OCI-LY1 (cell line): ENCODE measurements around the gene ADD2.

Experiments used
- H2AFZ ChIP-seq: fragments of 200-600 bp; sonication (generic), shearing (Covaris generic); 2 replicates; pipeline ENCODE4 v1.6.0; 2014; ENCODE audit warnings: antibody characterized with exemption, mild to moderate bottlenecking, low read length
- H3F3A ChIP-seq: fragments of 200-600 bp; sonication (generic), shearing (Covaris generic); 2 replicates; pipeline ENCODE4 v1.6.0; 2014; ENCODE audit warnings: mild to moderate bottlenecking, antibody characterized with exemption, low read length, moderate library complexity; ENCODE audit not compliant: insufficient read depth
- H3K27ac ChIP-seq: fragments of 200-600 bp; sonication (generic); 2 replicates; pipeline ENCODE4 v1.5.1; 2014; ENCODE audit warnings: low read length, mixed run types, mild to moderate bottlenecking, low read depth; ENCODE audit not compliant: poor library complexity, severe bottlenecking
- H3K27me3 ChIP-seq: fragments of 200-600 bp; sonication (generic); 2 replicates; pipeline ENCODE4 v1.6.0; 2014; ENCODE audit warnings: antibody characterized with exemption, mild to moderate bottlenecking, low read length, moderate library complexity; ENCODE audit not compliant: insufficient read depth
- H3K36me3 ChIP-seq: fragments of 200-600 bp; sonication (generic); 2 replicates; pipeline ENCODE4 v1.6.1; 2014; ENCODE audit warnings: mild to moderate bottlenecking, antibody characterized with exemption, low read length, moderate library complexity, mixed read lengths; ENCODE audit not compliant: insufficient read depth
- H3K4me1 ChIP-seq: fragments of 200-600 bp; sonication (generic); 2 replicates; pipeline ENCODE4 v1.5.1; 2014; ENCODE audit warnings: mild to moderate bottlenecking, low read length, moderate library complexity; ENCODE audit not compliant: insufficient read depth, severe bottlenecking
- H3K4me2 ChIP-seq: fragments of 200-600 bp; sonication (generic), shearing (Covaris generic); 2 replicates; pipeline ENCODE4 v1.6.1; 2014; ENCODE audit warnings: low read length
- H3K4me3 ChIP-seq: fragments of 200-600 bp; sonication (generic); 2 replicates; pipeline ENCODE4 v1.5.1; 2014; ENCODE audit warnings: low read length, low read depth, mild to moderate bottlenecking, mixed read lengths; ENCODE audit not compliant: poor library complexity, severe bottlenecking
- H3K79me2 ChIP-seq: fragments of 200-600 bp; shearing (Covaris generic); 2 replicates; pipeline ENCODE4 v1.6.1; 2016; ENCODE audit warnings: mixed run types, low read length, mixed read lengths; ENCODE audit not compliant: insufficient read depth
- H3K9ac ChIP-seq: fragments of 200-600 bp; sonication (generic), shearing (Covaris generic); 2 replicates; pipeline ENCODE4 v1.6.1; 2014; ENCODE audit warnings: mild to moderate bottlenecking, low read length, mixed read lengths
- H3K9me2 ChIP-seq: fragments of 200-600 bp; sonication (generic), shearing (Covaris generic); 2 replicates; pipeline ENCODE4 v1.6.1; 2014; ENCODE audit warnings: low read depth, mild to moderate bottlenecking, low read length, mixed read lengths
- H3K9me3 ChIP-seq: fragments of 200-600 bp; shearing (Covaris generic); 2 replicates; pipeline ENCODE4 v1.6.1; 2014; ENCODE audit warnings: low read length, mixed read lengths
- H4K20me1 ChIP-seq: fragments of 200-600 bp; sonication (generic), shearing (Covaris generic); 2 replicates; pipeline ENCODE4 v1.6.0; 2016; ENCODE audit warnings: mild to moderate bottlenecking, low read length; ENCODE audit not compliant: insufficient read depth
- CTCF ChIP-seq: fragments of 200-600 bp; sonication (generic), shearing (Covaris generic); IDR thresholded peaks from 2 replicates; pipeline ENCODE4 v1.5.1; 2017; ENCODE audit warnings: mild to moderate bottlenecking, antibody characterized with exemption, low read length, moderate library complexity, mixed read lengths
- EZH2 ChIP-seq: fragments of 200-600 bp; sonication (generic), shearing (Covaris generic); IDR thresholded peaks from 2 replicates; pipeline ENCODE4 v1.8.0; 2017; ENCODE audit warnings: borderline replicate concordance, mixed run types, mild to moderate bottlenecking, antibody characterized with exemption, low read length, moderate library complexity, mixed read lengths

Gene ADD2

GRCh38 chr2:70619167-70619566 is 148.8 kb downstream of the ADD2 start:
- no peak overlapping the region for H3K9ac ChIP-seq

GRCh38 chr2:70616168-70616694 is 151.8 kb downstream of the ADD2 start:
- Histone ChIP-seq H3K9me3 (no peaks in the 10 kb centered on the region), H3K4me2 (no peak overlapping the region), H3K9ac (no peak overlapping the region), H3K9me2 (no peaks in the 10 kb centered on the region), H3K79me2 (no peaks in the 10 kb centered on the region), H3K36me3 (no peaks in the 10 kb centered on the region), H3K27ac (no peak overlapping the region), H3K27me3 (no peaks in the 10 kb centered on the region), H2AFZ (no peak overlapping the region), H4K20me1 (no peaks in the 10 kb centered on the region), H3F3A (no peaks in the 10 kb centered on the region), H3K4me3 (no peak overlapping the region), H3K4me1 (no peaks in the 10 kb centered on the region)
- TF ChIP-seq EZH2 = no peak
- no peak for TF ChIP-seq CTCF

More at GRCh38 chr2:70619167-70619566, 148.8 kb downstream of the ADD2 start:
- H3K27me3 ChIP-seq = no peaks in the 10 kb centered on the region
- TF ChIP-seq EZH2 = no peak
- TF ChIP-seq CTCF = no peak
- no peaks in the 10 kb centered on the region for H3K36me3 ChIP-seq
- no peaks in the 10 kb centered on the region for H3K9me3 ChIP-seq
- H3K4me3 ChIP-seq = no peak overlapping the region
- no peaks in the 10 kb centered on the region for H3F3A ChIP-seq
- no peak overlapping the region for H2AFZ ChIP-seq
- no peak overlapping the region for H3K4me2 ChIP-seq
- H4K20me1 ChIP-seq = no peaks in the 10 kb centered on the region
- no peak overlapping the region for H3K27ac ChIP-seq
- H3K9me2 ChIP-seq = no peaks in the 10 kb centered on the region
- no peaks in the 10 kb centered on the region for H3K4me1 ChIP-seq
- H3K79me2 ChIP-seq = no peaks in the 10 kb centered on the region

- Histone ChIP-seq H3K27ac (no peak overlapping the region), H3K4me1 (no peaks in the 10 kb centered on the region), H2AFZ (no peak overlapping the region), H3K9me3 (no peaks in the 10 kb centered on the region), H3K9ac (no peak overlapping the region), H3K27me3 (no peaks in the 10 kb centered on the region), H3F3A (no peaks in the 10 kb centered on the region), H3K36me3 (no peaks in the 10 kb centered on the region), H3K4me3 (no peak overlapping the region), H3K4me2 (no peak overlapping the region), H3K79me2 (no peaks in the 10 kb centered on the region), H4K20me1 (no peaks in the 10 kb centered on the region), H3K9me2 (no peaks in the 10 kb centered on the region)
- TF ChIP-seq EZH2 (no peak), CTCF (no peak)
Observed at GRCh38 chr2:70615222-70615621, 152.8 kb downstream of the ADD2 start.
